GM20000 (cell line): ENCODE data around the gene KIF6.

ENCODE experiments used
- DNase-seq: peaks from one replicate; pipeline ENCODE4 v3.0.0; 2012; ENCODE audit warnings: low spot score
- CTCF ChIP-seq: IDR thresholded peaks from 2 replicates; pipeline ENCODE4 v1.5.1; 2012; ENCODE audit warnings: mild to moderate bottlenecking, control low read depth; ENCODE audit errors: extremely low read depth, missing control alignments

The KIF6 gene

GRCh38 chr6:39366931-39367618 lies 358.1 kb downstream of the KIF6 start:
- no peak for DNase-seq
- TF ChIP-seq CTCF: no peak

GRCh38 chr6:39365281-39366074 lies 359.7 kb downstream of the KIF6 start:
- DNase-seq: no peak
- TF ChIP-seq CTCF: no peak

GRCh38 chr6:39363280-39363679 lies 361.9 kb downstream of the KIF6 start:
- no peak for TF ChIP-seq CTCF
- no peak for DNase-seq

GRCh38 chr6:39362487-39362865 lies 362.7 kb downstream of the KIF6 start:
- DNase-seq: no peak
- TF ChIP-seq CTCF: no peak

GRCh38 chr6:39361657-39362486 lies 363.3 kb downstream of the KIF6 start:
- peak; percentile 79 for DNase-seq
- TF ChIP-seq CTCF: peak; percentile 74

- TF ChIP-seq CTCF: no peak
- no peak for DNase-seq
Measured at GRCh38 chr6:39360378-39360777, 364.8 kb downstream of the KIF6 start.
